ENCODE measurements around the gene EFHD2. TPM values are rescaled to one million over a fixed set of nuclear protein-coding genes. Genes with fewer than 3 reads are reported as not detected.

EFHD2 gene, protein sequence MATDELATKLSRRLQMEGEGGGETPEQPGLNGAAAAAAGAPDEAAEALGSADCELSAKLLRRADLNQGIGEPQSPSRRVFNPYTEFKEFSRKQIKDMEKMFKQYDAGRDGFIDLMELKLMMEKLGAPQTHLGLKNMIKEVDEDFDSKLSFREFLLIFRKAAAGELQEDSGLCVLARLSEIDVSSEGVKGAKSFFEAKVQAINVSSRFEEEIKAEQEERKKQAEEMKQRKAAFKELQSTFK
- total RNA-seq = 25.9 and 45.3 TPM in 2 replicates

DNA sequence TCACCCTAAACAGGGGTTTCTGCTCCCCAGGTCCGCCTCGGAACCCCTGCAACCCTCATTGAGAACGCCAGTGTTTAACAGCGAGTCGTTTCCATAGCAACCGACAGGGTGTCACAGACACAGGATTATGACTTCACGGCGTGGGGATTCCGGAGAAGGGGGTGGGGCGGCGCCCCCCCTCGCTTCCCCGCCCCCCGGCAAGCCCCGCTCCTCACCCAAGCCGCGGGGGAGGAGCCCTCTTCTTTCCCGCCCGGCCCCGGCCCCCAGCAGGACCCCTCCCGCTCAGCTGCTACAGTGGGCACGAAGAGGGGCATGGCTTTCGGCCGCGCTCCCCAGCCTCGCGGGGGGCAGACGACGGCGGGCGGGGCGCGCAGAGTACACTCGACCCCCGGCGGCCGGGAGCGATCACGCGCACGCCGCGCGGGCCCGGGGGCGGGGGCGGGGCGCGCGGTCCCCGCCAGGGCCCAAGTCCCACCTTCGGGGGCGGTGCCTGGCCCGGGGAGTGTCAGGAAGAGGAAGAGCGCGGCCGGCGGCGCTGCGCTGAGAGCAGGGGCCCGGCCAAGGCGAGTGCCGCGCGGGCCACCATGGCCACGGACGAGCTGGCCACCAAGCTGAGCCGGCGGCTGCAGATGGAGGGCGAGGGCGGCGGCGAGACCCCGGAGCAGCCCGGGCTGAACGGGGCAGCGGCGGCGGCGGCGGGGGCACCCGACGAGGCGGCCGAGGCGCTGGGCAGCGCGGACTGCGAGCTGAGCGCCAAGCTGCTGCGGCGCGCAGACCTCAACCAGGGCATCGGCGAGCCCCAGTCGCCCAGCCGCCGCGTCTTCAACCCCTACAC is at the start of gene EFHD2:
Gene EFHD2, plus strand, starts transcription at position 501 of the 835 bp plus-strand sequence. Its CDS starts 84 bp downstream, at position 585.

DNA sequence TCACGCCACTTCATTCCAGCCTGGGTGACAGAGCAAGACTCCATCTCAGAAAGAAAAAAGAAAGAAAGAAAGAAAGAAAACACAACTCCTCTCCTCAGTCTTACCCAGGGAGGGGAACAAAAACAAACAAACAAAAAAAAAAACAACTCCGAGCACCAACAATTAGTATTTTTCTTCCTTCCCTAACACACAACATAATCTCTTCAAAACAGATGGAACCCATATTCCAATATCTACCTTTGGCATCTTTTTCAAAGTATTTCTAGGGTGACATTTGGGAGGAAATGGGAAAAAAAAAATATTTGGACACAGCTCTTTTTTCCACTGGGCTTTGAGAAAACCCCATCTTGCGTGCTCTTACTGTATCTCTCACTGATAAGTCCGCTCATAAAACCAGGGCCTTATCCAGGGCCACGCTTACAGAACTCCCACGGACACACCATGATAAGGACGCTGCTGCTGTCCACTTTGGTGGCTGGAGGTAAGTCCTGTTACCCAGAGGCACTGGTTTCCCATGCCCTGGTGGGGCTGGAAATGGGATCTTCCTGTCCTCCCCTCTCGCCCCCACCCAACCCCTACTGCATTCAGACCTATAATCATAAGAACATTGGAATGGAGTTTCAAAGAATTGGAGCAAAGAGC is 46.7 kb downstream of the EFHD2 start, which contains the start of gene CELA2A:
Gene CELA2A, plus strand, starts transcription at position 420 of the 642 bp plus-strand sequence. Its CDS starts 22 bp downstream, at position 442.

DNA sequence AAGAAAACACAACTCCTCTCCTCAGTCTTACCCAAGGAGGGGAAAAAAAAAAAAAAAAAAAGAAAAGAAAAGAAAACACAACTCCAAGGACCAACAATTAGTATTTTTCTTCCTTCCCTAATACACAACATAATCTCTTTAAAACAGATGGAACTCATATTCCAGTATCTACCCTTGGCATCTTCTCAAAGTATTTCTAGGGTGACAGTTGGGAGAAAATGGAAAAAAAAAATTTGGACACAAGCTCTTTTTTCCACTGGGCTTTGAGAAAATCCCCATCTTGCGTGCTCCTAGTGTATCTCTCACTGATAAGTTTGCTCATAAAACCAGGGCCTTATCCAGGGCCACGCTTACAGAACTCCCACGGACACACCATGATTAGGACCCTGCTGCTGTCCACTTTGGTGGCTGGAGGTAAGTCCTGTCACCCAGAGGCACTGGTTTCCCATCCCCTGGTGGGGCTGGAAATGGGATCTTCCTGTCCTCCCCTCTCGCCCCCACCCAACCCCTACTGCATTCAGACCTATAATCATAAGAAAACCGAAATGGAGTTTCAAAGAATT is 66.1 kb downstream of the EFHD2 start, which contains the start of gene CELA2B:
Gene CELA2B, plus strand, starts transcription at position 353 of the 563 bp plus-strand sequence. Its CDS starts 22 bp downstream, at position 375.

Other genes starting within 250 kb of the EFHD2 start
- gene FHAD1, start 162.7 kb upstream of the EFHD2 start, total RNA-seq = 0.16 and 0.19 TPM in 2 replicates
- not detected in 2 replicates for gene CTRC, start 28.6 kb downstream of the EFHD2 start, total RNA-seq
- gene CELA2A, start 46.8 kb downstream of the EFHD2 start, total RNA-seq = not detected in 2 replicates
- not detected in 2 replicates for gene CELA2B, start 66.2 kb downstream of the EFHD2 start, total RNA-seq
- 3.6 and 4.0 TPM in 2 replicates for gene CASP9, start 114.3 kb downstream of the EFHD2 start, total RNA-seq
- 8.9 and 27.3 TPM in 2 replicates for gene DNAJC16, start 117.0 kb downstream of the EFHD2 start, total RNA-seq
- gene AGMAT, start 175.2 kb downstream of the EFHD2 start, total RNA-seq = 0.16 and 0.50 TPM in 2 replicates
- gene DDI2, start 207.6 kb downstream of the EFHD2 start, total RNA-seq = 11.7 and 36.9 TPM in 2 replicates